GM20431 (cell line): ENCODE results near the gene BCL2L13.
"Not testable (repeated sequence)": the region's sequence is repeated elsewhere in the genome, so short reads cannot be mapped to it uniquely, and the experiment has no call there.

Source experiments
- in situ Hi-C: fragments of 300-500 bp; cut with MseI, MboI; formaldehyde crosslinking; loops from one replicate; pipeline ENCODE4 v1.15.0; 2020; ENCODE audit warnings: low sequenced_read_pairs; ENCODE audit not compliant: unreplicated experiment

BCL2L13 gene

DNA sequence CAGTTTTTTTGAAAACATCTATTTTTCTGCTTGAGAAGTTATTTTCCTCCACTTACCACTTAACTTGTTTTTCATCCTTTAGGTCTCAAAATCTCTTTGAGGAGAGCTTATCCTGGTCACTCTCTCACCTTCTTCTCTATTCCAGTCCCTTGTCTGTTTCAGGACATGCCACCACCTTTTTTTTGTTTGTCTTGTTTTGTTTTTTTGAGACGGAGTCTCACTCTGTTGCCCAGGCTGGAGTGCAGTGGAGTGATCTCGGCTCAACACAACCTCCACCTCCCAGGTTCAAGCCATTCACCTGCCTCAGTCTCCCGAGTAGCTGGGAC is 4.6 kb upstream of the BCL2L13 start:
- in situ Hi-C loops: no loop called here

DNA sequence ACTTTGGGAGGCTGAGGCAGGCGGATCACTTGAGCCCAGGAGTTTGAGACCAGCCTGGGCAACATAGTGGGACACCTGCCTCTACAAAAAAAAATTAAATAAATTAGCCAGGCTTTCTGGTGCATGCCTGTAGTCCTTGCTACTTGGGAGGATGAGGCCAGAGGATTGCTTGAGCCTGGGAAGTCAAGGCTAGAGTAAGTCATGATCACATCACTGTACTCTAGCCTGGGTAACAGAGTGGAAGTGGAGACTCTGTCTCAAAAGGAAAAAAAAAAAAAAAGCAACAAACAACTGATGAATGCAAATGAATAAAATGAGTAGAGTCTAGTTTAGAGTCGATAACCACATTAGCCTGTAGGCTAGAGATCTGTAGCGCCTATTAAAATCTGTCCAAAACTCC is 3.9 kb upstream of the BCL2L13 start:
- in situ Hi-C loops: no loop called here

DNA sequence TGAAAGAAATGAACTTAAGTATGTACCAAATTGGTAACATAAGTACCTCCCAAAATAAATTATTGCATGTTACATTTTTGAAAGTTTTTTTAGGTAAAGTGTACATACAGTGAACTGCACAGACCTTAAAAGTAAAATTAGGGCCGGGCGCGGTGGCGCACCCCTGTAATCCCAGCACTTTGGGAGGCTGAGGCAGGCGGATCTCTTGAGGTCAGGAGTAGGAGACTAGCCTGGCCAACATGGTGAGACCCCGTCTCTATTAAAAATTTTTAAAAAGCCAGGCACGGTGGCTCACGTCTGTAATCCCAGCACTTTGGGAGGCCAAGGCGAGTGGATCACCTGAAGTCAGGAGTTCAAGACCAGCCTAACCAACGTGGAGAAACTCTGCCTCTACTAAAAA is 1.7 kb upstream of the BCL2L13 start:
- in situ Hi-C loops: not testable (repeated sequence)

- in situ Hi-C loops: no loop called here
Observed at GRCh38 chr22:17637490-17638181, 921 bp upstream of the BCL2L13 start.

GRCh38 chr22:17638182-17638431 is 450 bp upstream of the BCL2L13 start:
- in situ Hi-C loops: no loop called here

GRCh38 chr22:17639247-17639741 is 737 bp downstream of the BCL2L13 start:
- in situ Hi-C loops: no loop called here

DNA sequence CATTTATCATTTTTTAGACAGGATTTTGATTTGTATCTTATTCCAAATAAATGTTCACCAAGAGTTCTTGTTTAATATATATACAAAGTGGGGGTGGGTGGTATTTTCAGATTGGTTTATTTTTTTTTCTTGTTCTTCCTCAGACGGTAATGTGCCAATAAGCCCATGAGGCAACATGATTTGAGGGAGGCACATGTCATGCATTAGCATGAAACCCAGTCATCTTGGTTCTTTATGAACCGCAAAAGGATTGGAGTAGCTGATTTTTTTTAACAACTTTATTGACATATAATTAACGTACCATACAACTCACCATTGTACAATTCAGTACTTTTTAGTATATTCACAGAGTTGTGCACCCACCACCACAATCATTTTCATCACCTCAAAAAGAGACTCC is 2.7 kb downstream of the BCL2L13 start:
- in situ Hi-C loops: no loop called here

- in situ Hi-C loops: not testable (repeated sequence)
Observed at GRCh38 chr22:17642357-17642756, 3.8 kb downstream of the BCL2L13 start.

GRCh38 chr22:17647452-17647851 is 8.9 kb downstream of the BCL2L13 start:
- in situ Hi-C loops: no loop called here

DNA sequence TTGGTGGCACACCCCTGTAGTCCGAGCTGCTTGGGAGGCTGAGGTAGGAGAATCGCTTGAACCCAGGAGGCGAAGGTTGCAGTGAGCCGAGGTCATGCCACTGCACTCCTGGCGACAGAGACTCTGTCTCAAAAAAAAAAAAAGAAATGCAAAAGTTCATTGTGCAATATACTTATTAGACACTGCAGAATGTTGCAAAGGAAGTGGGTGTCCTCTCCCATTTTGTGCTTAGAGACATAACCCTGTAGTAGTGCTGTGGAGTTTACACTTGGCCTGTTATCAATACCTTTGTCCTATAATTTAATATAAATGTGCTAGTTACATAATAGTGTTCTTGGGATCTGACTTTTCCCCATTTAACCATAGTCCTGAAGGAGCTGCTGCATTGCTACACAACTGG is 9.4 kb downstream of the BCL2L13 start:
- in situ Hi-C loops: no loop called here

DNA sequence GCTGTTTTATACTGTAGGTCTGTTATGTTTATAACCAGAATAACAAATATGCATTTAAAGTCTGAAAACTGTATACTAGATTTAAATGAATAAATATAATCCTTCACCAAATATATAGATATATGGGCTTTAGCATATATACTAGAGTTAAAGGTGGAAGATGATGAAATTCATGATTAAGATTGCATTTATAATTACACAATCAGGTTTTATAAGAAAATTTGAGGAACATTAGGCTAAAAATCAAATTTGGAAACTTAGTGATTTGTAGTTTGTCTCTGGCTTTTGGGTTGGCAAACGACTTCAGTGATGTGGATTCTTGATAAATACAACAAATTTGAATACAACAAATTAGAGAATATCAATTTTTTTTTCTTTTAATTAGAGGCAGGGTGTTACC is 10.0 kb downstream of the BCL2L13 start:
- in situ Hi-C loops: no loop called here

GRCh38 chr22:17655289-17655688 is 16.7 kb downstream of the BCL2L13 start:
- in situ Hi-C loops: no loop called here

DNA sequence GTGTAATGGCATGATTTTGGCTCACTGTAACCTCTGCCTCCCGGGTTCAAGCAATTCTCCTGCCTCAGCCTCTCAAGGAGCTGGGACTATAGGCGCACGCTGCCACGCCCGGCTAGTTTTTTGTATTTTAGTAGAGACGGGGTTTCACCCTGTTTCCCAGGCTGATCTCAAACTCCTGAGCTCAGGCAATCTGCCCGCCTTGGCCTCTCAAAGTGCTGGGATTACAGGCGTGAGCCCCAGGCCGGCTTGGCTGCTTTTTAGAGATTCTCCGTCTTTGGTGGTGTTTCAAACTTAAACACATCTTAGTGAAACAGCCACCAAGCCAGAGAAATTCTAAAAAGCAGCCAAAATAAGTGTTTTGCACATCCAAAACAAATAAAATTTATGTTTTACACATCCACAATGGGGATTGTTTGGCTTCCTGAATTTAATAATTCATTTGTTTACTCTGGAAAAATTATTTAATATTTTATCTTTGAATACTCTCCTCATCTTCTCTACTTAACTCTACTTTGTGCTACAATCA is 18.4 kb downstream of the BCL2L13 start:
- in situ Hi-C loops: no loop called here

DNA sequence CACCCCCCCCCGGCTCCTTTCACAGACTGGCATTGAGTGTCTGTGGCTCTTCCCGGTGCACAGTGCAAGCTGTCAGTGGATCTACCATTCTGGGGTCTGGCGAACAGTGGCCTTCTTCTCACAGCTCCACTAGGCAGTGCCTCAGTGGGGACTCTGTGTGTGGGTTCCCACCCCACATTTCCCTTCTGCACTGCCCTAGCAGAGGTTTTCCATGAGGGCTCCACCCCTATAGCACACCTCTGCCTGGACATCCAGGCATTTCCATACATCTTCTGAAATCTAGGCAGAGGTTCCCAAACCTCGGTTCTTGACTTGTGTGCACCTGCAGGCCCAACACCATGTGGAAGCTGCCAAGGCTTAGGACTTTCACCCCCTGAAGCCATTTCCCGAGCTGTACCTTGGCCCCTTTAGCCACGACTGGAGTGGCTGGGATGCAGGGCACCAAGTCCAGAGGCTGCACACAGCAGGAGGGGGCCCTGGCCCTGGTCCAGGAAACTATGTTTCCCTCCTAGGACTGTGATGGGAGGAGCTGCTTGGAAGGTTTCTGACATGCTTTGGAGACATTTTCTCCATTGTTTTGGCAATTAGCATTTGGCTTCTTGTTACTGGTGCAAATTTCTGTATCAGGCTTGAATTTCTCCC is 26.0 kb downstream of the BCL2L13 start:
- in situ Hi-C loops: no loop called here

DNA sequence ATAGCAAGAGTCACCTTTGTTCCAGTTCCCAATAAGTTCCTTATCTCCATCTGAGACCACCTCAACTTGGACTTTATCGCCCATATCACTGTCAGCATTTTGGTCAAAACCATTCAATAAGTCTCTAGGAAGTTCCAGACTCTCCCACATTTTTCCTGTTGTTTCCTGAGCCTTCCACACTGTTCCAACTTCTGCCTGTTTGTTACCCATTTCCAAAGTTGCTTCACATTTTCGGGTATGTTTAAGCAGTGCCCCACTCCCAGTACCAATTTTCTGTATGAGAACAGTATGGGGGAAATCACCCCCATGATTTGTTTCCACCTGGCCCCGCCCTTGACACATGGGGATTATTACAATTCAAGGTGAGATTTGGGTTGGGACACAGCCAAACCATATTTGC is 26.7 kb downstream of the BCL2L13 start:
- in situ Hi-C loops: no loop called here

DNA sequence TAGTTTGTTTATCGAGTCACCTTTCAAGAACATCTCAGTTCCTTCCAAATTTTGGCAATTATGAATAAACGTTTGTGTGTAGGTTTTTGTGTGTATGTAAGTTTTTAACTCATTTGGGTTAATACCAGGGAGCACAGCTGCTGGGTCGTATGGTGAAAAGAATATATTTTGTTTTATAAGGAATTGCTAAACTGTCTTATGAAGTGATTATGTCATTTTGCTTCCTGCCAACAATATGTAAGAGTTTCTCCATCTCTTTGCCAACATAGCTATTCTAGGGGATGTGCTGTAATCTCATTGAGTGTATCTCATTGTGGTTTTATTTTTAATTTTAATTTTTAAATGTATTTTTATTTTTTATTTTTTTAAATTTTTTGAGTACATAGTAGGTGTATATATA is 27.3 kb downstream of the BCL2L13 start:
- in situ Hi-C loops: no loop called here

GRCh38 chr22:17671521-17672092 is 33.0 kb downstream of the BCL2L13 start:
- in situ Hi-C loops: not testable (repeated sequence)

GRCh38 chr22:17672417-17672991 is 33.9 kb downstream of the BCL2L13 start:
- in situ Hi-C loops: no loop called here

DNA sequence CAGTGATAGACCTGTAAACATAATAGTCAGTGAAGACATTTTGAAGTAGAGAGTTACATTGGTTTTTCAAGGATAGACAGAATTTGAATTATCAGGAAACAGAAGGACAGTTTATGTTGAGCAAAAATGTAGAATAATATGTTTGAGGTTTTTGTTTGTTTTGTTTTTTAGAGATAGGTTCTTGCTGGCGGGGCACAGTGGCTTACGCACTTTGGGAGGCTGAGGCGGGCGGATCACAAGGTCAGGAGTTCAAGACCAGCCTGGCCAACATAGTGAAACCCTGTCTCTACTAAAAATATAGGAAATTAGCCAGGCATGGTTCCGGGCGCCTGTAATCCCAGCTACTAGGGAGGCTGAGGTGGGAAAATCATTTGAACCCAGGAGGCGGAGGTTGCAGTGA is 35.6 kb downstream of the BCL2L13 start:
- in situ Hi-C loops: no loop called here

DNA sequence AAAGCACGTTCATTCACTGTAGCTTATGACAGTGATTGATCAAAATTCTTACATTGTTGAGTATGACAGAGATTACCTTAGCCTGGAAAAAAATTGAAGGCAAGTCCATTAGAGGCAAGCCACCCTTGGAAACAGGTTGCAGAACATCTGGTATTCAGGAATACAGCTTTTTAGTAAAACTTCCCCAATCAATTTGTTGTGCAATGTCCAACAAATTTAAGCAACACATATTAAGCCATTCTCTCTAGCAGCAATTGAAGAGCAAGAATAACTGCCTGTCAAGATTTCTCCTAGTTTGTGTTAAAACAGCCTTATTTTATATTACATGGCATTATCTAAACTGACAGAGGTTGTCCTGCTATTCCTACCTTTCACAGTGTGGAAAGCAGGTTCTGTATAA is 37.0 kb downstream of the BCL2L13 start:
- in situ Hi-C loops: no loop called here

DNA sequence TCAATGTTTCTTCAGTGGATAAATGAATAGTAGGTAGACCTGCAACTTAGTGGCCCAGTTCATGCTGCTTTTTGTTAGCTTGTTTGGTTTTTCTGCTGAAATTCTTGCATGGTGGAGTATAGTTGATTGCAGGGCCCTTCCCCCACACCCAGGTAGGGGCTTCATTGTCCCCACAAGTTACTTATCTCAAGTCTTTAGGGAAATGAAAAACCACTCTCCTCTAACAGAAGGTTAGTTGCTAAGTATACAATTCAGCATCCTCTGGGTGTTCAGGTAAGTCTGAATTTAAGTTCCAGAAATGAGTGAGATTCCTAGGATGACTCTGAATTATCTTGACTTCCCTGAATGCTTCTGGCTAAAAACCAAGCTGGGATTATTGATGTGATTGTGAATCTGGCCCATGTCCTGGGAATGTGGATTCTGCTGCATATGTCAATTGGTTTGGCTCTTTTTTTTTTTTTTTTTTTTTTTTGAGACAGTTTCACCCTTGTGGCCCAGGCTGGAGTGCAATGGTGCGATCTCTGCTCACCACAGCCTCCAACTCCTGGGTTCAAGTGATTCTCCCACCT is 40.3 kb downstream of the BCL2L13 start:
- in situ Hi-C loops: no loop called here
